Neuron (in vitro differentiated cells): ENCODE results near the gene NUDT8.

Experiments used
- H2AFZ ChIP-seq: one replicate; pipeline ENCODE4 v1.6.1; 2013; ENCODE audit warnings: low read depth, mild to moderate bottlenecking, inconsistent platforms, low read length, moderate library complexity
- H3K27me3 ChIP-seq: one replicate; pipeline ENCODE4 v1.6.1; 2013; ENCODE audit warnings: low read length; ENCODE audit not compliant: insufficient read depth
- H3K36me3 ChIP-seq: one replicate; pipeline ENCODE4 v1.6.1; 2013; ENCODE audit warnings: low read length; ENCODE audit not compliant: insufficient read depth
- H3K4me1 ChIP-seq: one replicate; pipeline ENCODE4 v1.6.1; 2013; ENCODE audit warnings: low read length; ENCODE audit not compliant: insufficient read depth
- H3K4me3 ChIP-seq: 2 replicates; pipeline ENCODE4 v1.5.1; 2013; ENCODE audit warnings: mild to moderate bottlenecking, low read length, moderate library complexity
- H3K9me3 ChIP-seq: one replicate; pipeline ENCODE4 v1.6.1; 2013; ENCODE audit warnings: low read length

Gene NUDT8

DNA sequence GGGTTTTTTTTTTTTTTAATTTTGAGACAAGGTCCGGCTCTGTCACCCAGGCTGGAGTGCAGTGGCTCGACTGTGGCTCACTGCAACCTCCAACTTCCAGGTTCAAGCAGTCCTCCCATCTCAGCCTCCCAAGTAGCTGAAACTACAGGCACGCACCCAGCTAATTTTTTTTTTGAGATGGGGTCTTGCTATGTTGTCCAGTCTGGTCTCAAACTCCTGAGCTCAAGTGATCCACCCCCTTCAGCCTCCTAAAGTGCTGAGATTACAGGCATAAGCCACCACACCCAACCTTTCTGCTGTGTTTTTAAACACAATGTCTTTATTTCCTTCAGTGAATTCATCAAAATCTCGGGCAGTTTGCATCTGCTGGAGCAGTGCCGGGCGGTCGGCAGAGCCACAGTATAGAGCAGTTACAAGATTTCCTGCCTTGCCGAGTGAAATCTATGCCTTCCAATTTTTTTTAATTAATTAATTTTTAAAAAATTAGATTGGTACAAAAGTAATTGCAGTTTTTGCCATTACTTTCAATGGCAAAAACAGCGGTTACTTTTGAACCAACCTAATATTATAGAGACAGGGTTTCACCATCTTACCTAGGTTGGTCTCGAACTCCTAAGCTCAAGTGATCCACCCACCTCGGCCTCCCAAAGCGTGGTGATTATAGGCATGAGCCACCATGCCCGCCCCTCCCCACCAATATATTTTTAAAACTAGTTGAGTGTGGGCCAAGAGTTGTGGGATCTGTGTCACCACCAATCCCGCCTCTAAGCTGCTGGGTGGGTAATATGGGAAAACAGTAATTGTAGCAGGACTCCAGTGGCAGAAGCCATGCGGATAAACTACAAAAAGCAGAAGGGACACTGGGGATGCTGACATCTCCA, 23.5 kb upstream of the NUDT8 start:
- Histone ChIP-seq H3K4me3 (no peak overlapping the region), H3K36me3 (no peaks in the 10 kb centered on the region), H3K9me3 (no peaks in the 10 kb centered on the region), H2AFZ (no peak overlapping the region), H3K27me3 (no peaks in the 10 kb centered on the region), H3K4me1 (no peaks in the 10 kb centered on the region)

GRCh38 chr11:67651976-67652781, 22.4 kb upstream of the NUDT8 start:
- no peaks in the 10 kb centered on the region for H3K36me3 ChIP-seq
- no peak overlapping the region for H2AFZ ChIP-seq
- no peak overlapping the region for H3K4me3 ChIP-seq
- no peaks in the 10 kb centered on the region for H3K9me3 ChIP-seq
- H3K27me3 ChIP-seq = no peaks in the 10 kb centered on the region
- H3K4me1 ChIP-seq = no peaks in the 10 kb centered on the region

GRCh38 chr11:67649634-67650510, 20.1 kb upstream of the NUDT8 start:
- Histone ChIP-seq H3K27me3 (no peaks in the 10 kb centered on the region), H3K4me1 (no peaks in the 10 kb centered on the region), H3K9me3 (no peaks in the 10 kb centered on the region), H2AFZ (no peak overlapping the region), H3K36me3 (no peaks in the 10 kb centered on the region), H3K4me3 (no peak overlapping the region)

GRCh38 chr11:67648796-67649613, 19.3 kb upstream of the NUDT8 start:
- H3K9me3 ChIP-seq = no peaks in the 10 kb centered on the region
- H3K36me3 ChIP-seq = no peaks in the 10 kb centered on the region
- H2AFZ ChIP-seq = no peak overlapping the region
- H3K4me3 ChIP-seq = no peak overlapping the region
- H3K4me1 ChIP-seq = no peaks in the 10 kb centered on the region
- no peaks in the 10 kb centered on the region for H3K27me3 ChIP-seq

DNA sequence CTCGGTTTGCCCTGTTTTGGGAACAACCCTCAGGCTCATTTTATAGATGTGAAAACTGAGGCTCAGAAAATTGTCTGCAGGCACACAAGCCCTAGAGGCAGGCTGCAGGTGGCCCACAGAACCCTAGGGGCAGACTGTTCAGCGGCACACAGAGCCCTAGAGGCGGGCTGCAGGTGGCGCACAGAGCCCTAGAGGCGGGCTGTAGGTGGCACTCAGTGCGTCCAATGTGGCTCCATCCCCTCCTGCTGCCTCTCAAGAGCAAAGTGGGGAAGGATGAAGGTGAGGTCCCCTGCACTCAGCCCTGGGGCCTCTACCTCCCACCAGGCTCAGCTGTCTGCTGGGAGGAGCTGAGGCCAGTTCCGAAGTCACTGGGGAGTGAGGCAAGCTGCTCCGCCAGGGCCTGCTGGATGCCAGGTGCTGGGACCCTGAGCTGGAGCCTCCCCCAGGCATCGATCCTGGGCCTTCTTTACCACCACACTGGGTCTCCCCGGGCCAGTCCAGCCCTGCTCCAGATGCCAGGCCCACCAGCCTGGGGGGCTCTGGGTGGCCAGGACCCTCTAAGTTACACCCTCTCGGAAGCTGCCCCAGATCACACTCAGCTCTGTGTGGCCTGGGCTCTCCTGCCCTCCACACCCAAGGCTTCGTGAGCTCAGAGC, 18.5 kb upstream of the NUDT8 start:
- Histone ChIP-seq H3K4me1 (no peaks in the 10 kb centered on the region), H3K27me3 (no peaks in the 10 kb centered on the region), H3K36me3 (no peaks in the 10 kb centered on the region), H2AFZ (no peak overlapping the region), H3K4me3 (no peak overlapping the region), H3K9me3 (no peaks in the 10 kb centered on the region)

- Histone ChIP-seq H3K36me3 (no peaks in the 10 kb centered on the region), H3K9me3 (no peaks in the 10 kb centered on the region), H3K4me3 (no peak overlapping the region), H2AFZ (no peak overlapping the region), H3K27me3 (no peaks in the 10 kb centered on the region), H3K4me1 (no peaks in the 10 kb centered on the region)
Measured at GRCh38 chr11:67647471-67647870, 17.7 kb upstream of the NUDT8 start.

- Histone ChIP-seq H3K27me3 (no peaks in the 10 kb centered on the region), H3K4me3 (no peak overlapping the region), H3K4me1 (no peaks in the 10 kb centered on the region), H2AFZ (no peak overlapping the region), H3K9me3 (no peaks in the 10 kb centered on the region), H3K36me3 (no peaks in the 10 kb centered on the region)
Measured at GRCh38 chr11:67646535-67647336, 17.0 kb upstream of the NUDT8 start.

DNA sequence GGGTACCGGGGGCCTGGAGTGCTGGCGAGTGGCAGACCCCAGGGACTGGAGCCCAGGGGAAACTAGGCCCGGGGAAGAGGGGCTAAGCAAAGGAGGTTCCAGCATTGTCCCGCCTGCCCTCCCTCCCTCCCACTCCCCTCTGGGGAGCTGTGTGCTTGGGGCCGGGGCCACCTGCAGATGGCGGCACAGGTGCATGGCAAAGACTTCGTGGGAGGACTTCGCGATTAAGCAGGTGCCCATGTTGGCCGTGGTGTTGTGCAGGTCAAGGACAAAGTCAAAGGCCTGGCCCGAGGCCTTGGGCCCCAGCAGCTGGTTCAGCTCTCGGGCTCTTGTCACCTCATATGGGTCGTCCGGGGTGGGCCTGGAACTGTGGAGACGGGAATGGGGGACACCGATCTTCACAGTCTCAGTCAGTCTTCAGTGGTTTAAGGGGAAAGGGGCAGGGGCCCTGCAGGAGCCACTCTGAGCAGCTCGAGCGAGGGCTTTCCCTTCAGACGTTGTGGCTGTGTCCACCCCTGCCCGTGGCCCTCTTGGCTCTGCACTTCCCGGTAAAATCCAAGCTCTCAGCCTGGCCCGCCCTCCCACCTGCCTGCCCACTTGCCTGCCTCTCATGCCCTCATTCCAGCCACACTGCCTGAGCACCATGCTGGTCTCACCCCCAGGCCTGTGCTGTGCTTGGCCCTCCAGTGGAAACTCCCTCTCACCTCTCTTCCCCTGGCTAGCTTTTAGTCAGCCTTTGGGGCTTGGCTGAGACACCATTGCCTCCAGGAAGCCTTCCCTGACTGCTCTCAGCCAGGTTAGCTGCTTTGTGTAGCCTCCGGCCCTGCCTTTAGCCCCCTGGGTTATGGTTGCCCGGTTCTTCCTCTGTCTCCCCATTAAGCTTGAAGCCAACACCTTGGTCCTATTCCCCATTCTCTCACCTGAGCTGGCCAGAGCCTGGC, 16.1 kb upstream of the NUDT8 start:
- Histone ChIP-seq H2AFZ (no peak overlapping the region), H3K36me3 (no peaks in the 10 kb centered on the region), H3K4me1 (no peaks in the 10 kb centered on the region), H3K9me3 (no peaks in the 10 kb centered on the region), H3K27me3 (no peaks in the 10 kb centered on the region), H3K4me3 (no peak overlapping the region)

- H3K4me3 ChIP-seq = no peak overlapping the region
- H3K4me1 ChIP-seq = peaks cover 6% of the 10 kb centered on the region
- H2AFZ ChIP-seq = no peak overlapping the region
- H3K9me3 ChIP-seq = no peaks in the 10 kb centered on the region
- no peaks in the 10 kb centered on the region for H3K36me3 ChIP-seq
- no peaks in the 10 kb centered on the region for H3K27me3 ChIP-seq
Measured at GRCh38 chr11:67644472-67645418, 15.0 kb upstream of the NUDT8 start.

- Histone ChIP-seq H3K27me3 (no peaks in the 10 kb centered on the region), H3K4me1 (peaks cover 9% of the 10 kb centered on the region), H2AFZ (no peak overlapping the region), H3K36me3 (no peaks in the 10 kb centered on the region), H3K9me3 (no peaks in the 10 kb centered on the region), H3K4me3 (no peak overlapping the region)
Measured at GRCh38 chr11:67644042-67644441, 14.3 kb upstream of the NUDT8 start.
